HepG2 (cell line): ENCODE data around the gene SNURF. TPM values are rescaled to one million over a fixed set of nuclear protein-coding genes. Genes with fewer than 3 reads are reported as not detected.

Experiments used
- ATF3 ChIP-seq: sonication (generic); formaldehyde crosslinking; IDR thresholded peaks from 2 replicates; pipeline ENCODE4 v1.4.0; 2020; ENCODE audit warnings: missing genetic modification reagents
- CEBPB ChIP-seq: IDR thresholded peaks from 2 replicates; pipeline ENCODE4 v1.6.1; 2011; ENCODE audit warnings: low read depth, low read length, improper control_type of control experiment, borderline replicate concordance
- CREB3 ChIP-seq: sonication (generic); formaldehyde crosslinking; IDR thresholded peaks from 2 replicates; pipeline ENCODE4 v1.5.0; 2020; ENCODE audit warnings: missing genetic modification reagents
- E2F5 ChIP-seq: sonication (generic); formaldehyde crosslinking; conservative IDR thresholded peaks from 2 replicates; pipeline ENCODE4 v1.4.0; 2020; ENCODE audit warnings: missing genetic modification reagents
- HNRNPL ChIP-seq: fragments of 200-400 bp; formaldehyde crosslinking; IDR thresholded peaks from 2 replicates; pipeline ENCODE4 v1.6.1; 2017; ENCODE audit warnings: mild to moderate bottlenecking, low read depth, low read length
- HOXA3 ChIP-seq: sonication (generic); formaldehyde crosslinking; IDR thresholded peaks from 2 replicates; pipeline ENCODE4 v1.5.0; 2020; ENCODE audit warnings: missing genetic modification reagents
- IKZF4 ChIP-seq: sonication (generic); formaldehyde crosslinking; IDR thresholded peaks from 2 replicates; pipeline ENCODE4 v1.5.1; 2020; ENCODE audit warnings: borderline replicate concordance, mild to moderate bottlenecking, low read depth, missing genetic modification reagents; ENCODE audit errors: not compliant biosample characterization
- KLF15 ChIP-seq: sonication (generic); formaldehyde crosslinking; IDR thresholded peaks from 2 replicates; pipeline ENCODE4 v1.8.1; 2023; ENCODE audit warnings: borderline replicate concordance, mild to moderate bottlenecking, inconsistent platforms, missing genetic modification reagents, mixed read lengths
- NFKBIZ ChIP-seq: IDR thresholded peaks from 2 replicates; pipeline ENCODE4 v1.6.1; 2018; ENCODE audit warnings: missing genetic modification reagents, missing compliant biosample characterization
- RBM39 ChIP-seq: fragments of 200-400 bp; formaldehyde crosslinking; IDR thresholded peaks from one replicate; pipeline ENCODE4 v1.6.1; 2018; ENCODE audit warnings: antibody characterized with exemption, mild to moderate bottlenecking, low read depth, low read length; ENCODE audit not compliant: poor library complexity, severe bottlenecking
- SAP130 ChIP-seq: IDR thresholded peaks from 2 replicates; pipeline ENCODE4 v1.6.1; 2016; ENCODE audit warnings: low read depth
- SETDB1 ChIP-seq: sonication (generic); formaldehyde crosslinking; IDR thresholded peaks from 2 replicates; pipeline ENCODE4 v1.5.1; 2020; ENCODE audit warnings: missing genetic modification reagents, mild to moderate bottlenecking, borderline replicate concordance
- TBL1XR1 ChIP-seq: fragments of 150-350 bp; IDR thresholded peaks from 2 replicates; pipeline ENCODE4 v1.6.1; 2014; ENCODE audit warnings: borderline replicate concordance, low read length; ENCODE audit not compliant: partially characterized antibody
- TEAD2 ChIP-seq: sonication (generic); formaldehyde crosslinking; IDR thresholded peaks from 2 replicates; pipeline ENCODE4 v1.9.0; 2021; ENCODE audit warnings: missing genetic modification reagents
- TEAD3 ChIP-seq: optimal IDR thresholded peaks from 2 replicates; pipeline ENCODE3; 2016; ENCODE audit warnings: borderline replicate concordance
- THAP11 ChIP-seq: IDR thresholded peaks from 2 replicates; pipeline ENCODE4 v1.6.1; 2016; ENCODE audit warnings: missing biosample characterization, missing genetic modification reagents
- ZFP91 ChIP-seq: sonication (generic); formaldehyde crosslinking; IDR thresholded peaks from 2 replicates; pipeline ENCODE4 v1.9.0; 2022; ENCODE audit warnings: missing genetic modification reagents, mild to moderate bottlenecking, borderline replicate concordance
- ZNF101 ChIP-seq: sonication (generic); formaldehyde crosslinking; IDR thresholded peaks from 2 replicates; pipeline ENCODE4 v1.4.0; 2020; ENCODE audit warnings: mild to moderate bottlenecking, low read depth, missing genetic modification reagents, borderline replicate concordance
- ZNF12 ChIP-seq: sonication (generic); formaldehyde crosslinking; IDR thresholded peaks from 2 replicates; pipeline ENCODE4 v1.5.0; 2020; ENCODE audit warnings: missing genetic modification reagents
- ZNF282 ChIP-seq: fragments of 450-650 bp; IDR thresholded peaks from 2 replicates; pipeline ENCODE4 v1.6.1; 2018; ENCODE audit not compliant: partially characterized antibody
- ZNF512 ChIP-seq: sonication (generic); formaldehyde crosslinking; IDR thresholded peaks from 2 replicates; pipeline ENCODE4 v1.4.0; 2020; ENCODE audit warnings: mild to moderate bottlenecking, missing genetic modification reagents
- ZNF556 ChIP-seq: sonication (generic); formaldehyde crosslinking; IDR thresholded peaks from 2 replicates; pipeline ENCODE4 v1.4.0; 2020; ENCODE audit warnings: mild to moderate bottlenecking, missing genetic modification reagents, borderline replicate concordance
- ZNF670 ChIP-seq: sonication (generic); formaldehyde crosslinking; IDR thresholded peaks from 2 replicates; pipeline ENCODE4 v1.8.0; 2022; ENCODE audit warnings: mild to moderate bottlenecking, missing genetic modification reagents, borderline replicate concordance
- ZSCAN21 ChIP-seq: sonication (generic); formaldehyde crosslinking; IDR thresholded peaks from 2 replicates; pipeline ENCODE4 v1.8.0; 2022; ENCODE audit warnings: mild to moderate bottlenecking, missing genetic modification reagents, moderate library complexity, borderline replicate concordance
- ZSCAN9 ChIP-seq: IDR thresholded peaks from 2 replicates; pipeline ENCODE4 v1.6.1; 2016; ENCODE audit warnings: borderline replicate concordance
- polyA plus RNA-seq, 8 experiments: library from polyadenylated mRNA; depleted of rRNA in 3 of 8; stranded (reverse) in 7 of 8; unstranded in 1 of 8; fragments of >200 nt; fragmentation: Illumina TruSeq in 4 of 8; extraction: Trizol in 4 of 8; gene quantifications; 2 replicates each; pipeline versions ENCODE4 v1.2.1 to v1.2.3, GENCODE V29; 2011 to 2016; ENCODE audit warnings: low read depth in 4 of 8, missing spikeins in 1 of 8, mixed read lengths in 1 of 8; ENCODE audit not compliant: insufficient read depth in 1 of 8
- total RNA-seq, 5 experiments: library from RNA; depleted of rRNA; stranded (reverse); fragments of >200 nt; fragmentation: Illumina TruSeq; extraction: Trizol; gene quantifications; 2 replicates each; pipeline ENCODE4 v1.2.3, GENCODE V29; 2016; ENCODE audit warnings: low read depth in 1 of 5

SNURF gene
- total and polyA plus RNA-seq, 2 of the 13 experiments (the other 11 are each of a cell fraction or from before 2014, with no cell fraction given), result 2.1 to 7.6 TPM

GRCh38 chr15:24956111-24956838 lies 1.5 kb downstream of the SNURF start (continued):
- TF ChIP-seq ZFP91 (CRISPR knock-in tag), result peak; percentile 48; the same call in 1 of the 2 replicates
- TF ChIP-seq ATF3 (CRISPR knock-in tag), result peak; percentile 73
- no peak for TF ChIP-seq NFKBIZ (CRISPR knock-in tag)
- no peak for TF ChIP-seq CREB3 (CRISPR knock-in tag)
- no peak for TF ChIP-seq TEAD2 (CRISPR knock-in tag)
- TF ChIP-seq IKZF4 (CRISPR knock-in tag), result no peak
- TF ChIP-seq HNRNPL, result 0 out of 2 replicates have a peak, but pooled peaks have one; percentile 59
- no peak for TF ChIP-seq KLF15 (CRISPR knock-in tag)
- TF ChIP-seq CEBPB, result peak; percentile 97
- TF ChIP-seq THAP11 (CRISPR knock-in tag), result peak; percentile 38
- TF ChIP-seq E2F5 (CRISPR knock-in tag), result no peak
- TF ChIP-seq ZNF512 (CRISPR knock-in tag), result no peak
- no peak for TF ChIP-seq ZNF556
- no peak for TF ChIP-seq TBL1XR1
- peak; percentile 58 for TF ChIP-seq HOXA3 (CRISPR knock-in tag)
- TF ChIP-seq SETDB1, result no peak
- TF ChIP-seq SAP130 (CRISPR knock-in tag), result peak; percentile 61
- TF ChIP-seq ZNF670 (CRISPR knock-in tag), result 0 out of 2 replicates have a peak, but pooled peaks have one; percentile 53
- TF ChIP-seq ZNF282, result no peak
- no peak for TF ChIP-seq ZNF12 (CRISPR knock-in tag)
- no peak for TF ChIP-seq TEAD3 (CRISPR knock-in tag)
- no peak for TF ChIP-seq ZNF101 (CRISPR knock-in tag)
- TF ChIP-seq RBM39, result no peak
- TF ChIP-seq ZSCAN9 (CRISPR knock-in tag), result no peak
- peak; percentile 31; the same call in 1 of the 2 replicates for TF ChIP-seq ZSCAN21 (CRISPR knock-in tag)
